ENCODE results near the gene TGFB2. TPM values are rescaled to one million over a fixed set of nuclear protein-coding genes. Genes with fewer than 3 reads are reported as not detected.

The TGFB2 gene
- polyA plus RNA-seq, 4 donors: 12.8 to 17.9 (median 15.3) TPM

GRCh38 chr1:218481116-218481775 lies 136.1 kb downstream of the TGFB2 start:
- no peak for DNase-seq (ENCODE audit: low read depth in 4 of 4, low spot score in 3 of 4)

GRCh38 chr1:218482683-218483082 lies 137.5 kb downstream of the TGFB2 start:
- DNase-seq (ENCODE audit: low read depth in 4 of 4, low spot score in 3 of 4): no peak

- no peak for DNase-seq (ENCODE audit: low read depth in 4 of 4, low spot score in 3 of 4)
Measured at GRCh38 chr1:218485241-218485928, 140.2 kb downstream of the TGFB2 start.

- no peak for DNase-seq (ENCODE audit: low read depth in 4 of 4, low spot score in 3 of 4)
Measured at GRCh38 chr1:218488531-218488930, 143.4 kb downstream of the TGFB2 start.

GRCh38 chr1:218488986-218489385 lies 143.8 kb downstream of the TGFB2 start:
- no peak for DNase-seq (ENCODE audit: low read depth in 4 of 4, low spot score in 3 of 4)

GRCh38 chr1:218490406-218490922 lies 145.3 kb downstream of the TGFB2 start:
- DNase-seq (ENCODE audit: low read depth in 4 of 4, low spot score in 3 of 4): no peak

GRCh38 chr1:218492874-218493273 lies 147.7 kb downstream of the TGFB2 start:
- DNase-seq (ENCODE audit: low read depth in 4 of 4, low spot score in 3 of 4): no peak

GRCh38 chr1:218493986-218494385 lies 148.8 kb downstream of the TGFB2 start:
- no peak for DNase-seq (ENCODE audit: low read depth in 4 of 4, low spot score in 3 of 4)

Other genes with a start within 250 kb of the TGFB2 start
- 10 to 100 TPM; 21.2 to 24.8 (median 23.4) TPM for gene RRP15, start 60.0 kb upstream of the TGFB2 start, polyA plus RNA-seq (ENCODE audit: insufficient read length in 4 of 4)